GM12878 (cell line): ENCODE data around the gene TPRN.

Experiments
- CBFB ChIP-seq: IDR thresholded peaks from 2 replicates; pipeline ENCODE4 v1.6.1; 2016; ENCODE audit warnings: antibody characterized with exemption, low read depth
- EP300 ChIP-seq, 2 experiments: fragments of 150-350 bp in 1 of 2; IDR thresholded peaks; 2 replicates each; pipeline ENCODE4 v1.6.1; 2011 to 2012; ENCODE audit warnings: low read depth in 2 of 2, low read length in 2 of 2, borderline replicate concordance in 1 of 2, improper control_type of control experiment in 1 of 2, inconsistent platforms in 1 of 2; ENCODE audit not compliant: control insufficient read depth in 1 of 2
- GABPA ChIP-seq: IDR thresholded peaks from 2 replicates; pipeline ENCODE4 v1.6.1; 2014; ENCODE audit warnings: antibody characterized with exemption, low read depth, mild to moderate bottlenecking, inconsistent platforms
- MXI1 ChIP-seq: fragments of 150-350 bp; IDR thresholded peaks from 2 replicates; pipeline ENCODE4 v1.6.1; 2011; ENCODE audit warnings: low read depth, mild to moderate bottlenecking, inconsistent platforms, low read length, improper control_type of control experiment
- SIX5 ChIP-seq: IDR thresholded peaks from 2 replicates; pipeline ENCODE4 v1.6.1; 2011; ENCODE audit warnings: mild to moderate bottlenecking, low read depth, low read length, moderate library complexity; ENCODE audit not compliant: severe bottlenecking
- SMAD1 ChIP-seq: fragments of 450-650 bp; IDR thresholded peaks from 2 replicates; pipeline ENCODE4 v1.6.1; 2018; ENCODE audit warnings: mild to moderate bottlenecking, low read depth; ENCODE audit not compliant: partially characterized antibody
- TAF1 ChIP-seq: IDR thresholded peaks from 2 replicates; pipeline ENCODE4 v1.6.1; 2011; ENCODE audit warnings: mild to moderate bottlenecking, low read depth, low read length, borderline replicate concordance
- ZNF274 ChIP-seq: IDR thresholded peaks from one replicate; pipeline ENCODE4 v1.8.0; 2011; ENCODE audit not compliant: insufficient read length, insufficient read depth

DNA sequence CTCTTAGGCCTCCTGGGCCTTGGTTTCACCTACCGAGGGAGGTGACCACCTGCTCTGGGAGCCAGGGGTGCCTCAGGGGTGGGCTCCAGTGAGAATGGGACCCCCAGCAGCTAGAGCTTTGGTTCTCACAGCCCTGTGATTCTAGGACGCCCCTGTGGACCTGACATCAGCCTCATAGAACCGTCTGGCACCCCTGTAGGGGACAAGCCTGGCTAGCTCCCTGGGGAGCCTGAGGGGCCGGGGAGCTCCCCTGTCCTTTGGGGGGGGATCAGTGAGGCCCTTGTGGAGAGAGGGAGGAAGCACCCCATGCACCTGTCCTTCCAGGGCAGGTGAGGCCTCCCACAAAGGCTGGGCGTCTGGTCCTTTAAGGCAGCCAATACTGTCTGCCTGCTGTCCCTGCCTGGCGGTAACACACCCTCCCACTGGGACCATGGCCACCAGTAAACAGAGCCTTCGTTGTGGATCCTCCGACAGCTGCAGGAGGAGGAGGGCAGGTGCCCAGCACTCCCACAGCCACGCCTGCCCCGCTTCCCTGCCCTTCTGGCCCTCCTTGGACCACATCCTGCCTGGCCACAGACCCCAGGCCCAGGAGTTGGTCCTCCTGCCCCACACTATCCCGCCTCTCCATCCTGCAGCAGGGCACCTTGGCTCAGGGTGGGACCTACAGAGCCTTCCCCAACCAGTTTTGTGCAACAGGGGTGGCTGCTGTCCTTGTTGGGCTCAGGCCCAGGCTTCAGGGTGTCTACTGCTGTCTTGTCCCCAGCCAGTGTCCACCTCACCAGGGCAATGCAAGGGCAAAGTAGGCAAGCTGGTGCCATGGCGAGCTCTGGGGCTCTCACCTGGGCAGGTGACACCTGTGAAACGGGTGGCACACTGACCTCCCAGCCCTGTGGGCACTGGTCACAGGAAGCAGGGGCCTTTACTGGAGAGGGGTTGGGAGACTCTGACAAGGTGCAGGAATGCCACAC is 37.5 kb upstream of the TPRN start:
- TF ChIP-seq CBFB (no peak), ZNF274 (no peak), SIX5 (no peak), GABPA (no peak), SMAD1 (no peak), TAF1 (no peak), EP300 (IDR thresholded peaks at IDR 0.05; ENCODE audit: borderline replicate concordance in 1 of 2, control insufficient read depth in 1 of 2, low read depth in 2 of 2, low read length in 2 of 2) (no peak), MXI1 (no peak)
